Mesothelial cell of epicardium (in vitro differentiated cells): Measurements from ENCODE around the gene CDRT4. TPM values are rescaled to one million over a fixed set of nuclear protein-coding genes. Genes with fewer than 3 reads are reported as not detected.

Experiments
- DNase-seq, 2 experiments: peaks; one replicate each; pipeline ENCODE4 v3.0.0; 2021; ENCODE audit warnings: low spot score in 2 of 2; ENCODE audit not compliant: unreplicated experiment in 2 of 2
- H3K27ac Mint-ChIP-seq: 2 replicates; pipeline ENCODE4 v1.8.0; 2021; ENCODE audit warnings: mixed read lengths
- H3K27me3 Mint-ChIP-seq: 2 replicates; pipeline ENCODE4 v1.8.0; 2021; ENCODE audit warnings: low read depth, mixed read lengths
- H3K36me3 Mint-ChIP-seq: 2 replicates; pipeline ENCODE4 v1.8.0; 2021; ENCODE audit warnings: mixed read lengths
- H3K4me1 Mint-ChIP-seq: 2 replicates; pipeline ENCODE4 v1.8.0; 2021; ENCODE audit warnings: mixed read lengths
- H3K4me3 Mint-ChIP-seq: 2 replicates; pipeline ENCODE4 v1.8.0; 2021; ENCODE audit warnings: mild to moderate bottlenecking, moderate library complexity, mixed read lengths
- H3K9me3 Mint-ChIP-seq: 2 replicates; pipeline ENCODE4 v1.8.0; 2021; ENCODE audit warnings: mixed read lengths
- total RNA-seq: library from RNA; stranded (reverse); gene quantifications from 3 replicates; pipeline ENCODE4 v1.2.1, GENCODE V29; 2021
- TF ChIP-seq, protein P1 (sequence below): fragments of 200-600 bp; sonication (generic); IDR thresholded peaks from one replicate; pipeline ENCODE4 v1.5.0; 2021; ENCODE audit warnings: antibody characterized with exemption; ENCODE audit not compliant: unreplicated experiment

Gene CDRT4
- total RNA-seq, 1 donor from 2014 or later, result 39.7 TPM

DNA sequence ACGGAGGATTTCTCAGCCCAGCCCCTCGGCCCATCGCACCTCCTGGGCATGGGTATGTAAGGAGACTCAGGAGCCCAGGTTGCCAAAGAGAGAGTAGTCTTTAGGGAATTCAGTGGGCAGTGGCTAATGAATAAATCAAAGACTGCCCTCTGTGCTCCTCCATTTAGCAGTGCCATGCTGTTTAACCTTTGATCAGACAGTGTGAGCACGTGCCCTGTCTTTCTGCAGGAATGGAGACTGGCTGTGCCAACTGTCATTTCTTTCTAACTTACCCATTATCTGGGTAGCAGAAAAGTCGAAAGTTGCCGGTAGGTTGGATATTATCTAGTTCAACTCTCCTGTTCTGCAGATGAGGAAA lies 62.4 kb downstream of the CDRT4 start:
- TF ChIP-seq, protein P1, sequence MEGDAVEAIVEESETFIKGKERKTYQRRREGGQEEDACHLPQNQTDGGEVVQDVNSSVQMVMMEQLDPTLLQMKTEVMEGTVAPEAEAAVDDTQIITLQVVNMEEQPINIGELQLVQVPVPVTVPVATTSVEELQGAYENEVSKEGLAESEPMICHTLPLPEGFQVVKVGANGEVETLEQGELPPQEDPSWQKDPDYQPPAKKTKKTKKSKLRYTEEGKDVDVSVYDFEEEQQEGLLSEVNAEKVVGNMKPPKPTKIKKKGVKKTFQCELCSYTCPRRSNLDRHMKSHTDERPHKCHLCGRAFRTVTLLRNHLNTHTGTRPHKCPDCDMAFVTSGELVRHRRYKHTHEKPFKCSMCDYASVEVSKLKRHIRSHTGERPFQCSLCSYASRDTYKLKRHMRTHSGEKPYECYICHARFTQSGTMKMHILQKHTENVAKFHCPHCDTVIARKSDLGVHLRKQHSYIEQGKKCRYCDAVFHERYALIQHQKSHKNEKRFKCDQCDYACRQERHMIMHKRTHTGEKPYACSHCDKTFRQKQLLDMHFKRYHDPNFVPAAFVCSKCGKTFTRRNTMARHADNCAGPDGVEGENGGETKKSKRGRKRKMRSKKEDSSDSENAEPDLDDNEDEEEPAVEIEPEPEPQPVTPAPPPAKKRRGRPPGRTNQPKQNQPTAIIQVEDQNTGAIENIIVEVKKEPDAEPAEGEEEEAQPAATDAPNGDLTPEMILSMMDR, result no peak
- Mint-ChIP-seq H3K27me3 (no peaks in the 10 kb centered on the region), H3K9me3 (no peaks in the 10 kb centered on the region), H3K36me3 (no peaks in the 10 kb centered on the region), H3K27ac (no peak overlapping the region), H3K4me3 (no peak overlapping the region), H3K4me1 (peaks cover 17% of the 10 kb centered on the region)
- DNase-seq, result no peak

DNA sequence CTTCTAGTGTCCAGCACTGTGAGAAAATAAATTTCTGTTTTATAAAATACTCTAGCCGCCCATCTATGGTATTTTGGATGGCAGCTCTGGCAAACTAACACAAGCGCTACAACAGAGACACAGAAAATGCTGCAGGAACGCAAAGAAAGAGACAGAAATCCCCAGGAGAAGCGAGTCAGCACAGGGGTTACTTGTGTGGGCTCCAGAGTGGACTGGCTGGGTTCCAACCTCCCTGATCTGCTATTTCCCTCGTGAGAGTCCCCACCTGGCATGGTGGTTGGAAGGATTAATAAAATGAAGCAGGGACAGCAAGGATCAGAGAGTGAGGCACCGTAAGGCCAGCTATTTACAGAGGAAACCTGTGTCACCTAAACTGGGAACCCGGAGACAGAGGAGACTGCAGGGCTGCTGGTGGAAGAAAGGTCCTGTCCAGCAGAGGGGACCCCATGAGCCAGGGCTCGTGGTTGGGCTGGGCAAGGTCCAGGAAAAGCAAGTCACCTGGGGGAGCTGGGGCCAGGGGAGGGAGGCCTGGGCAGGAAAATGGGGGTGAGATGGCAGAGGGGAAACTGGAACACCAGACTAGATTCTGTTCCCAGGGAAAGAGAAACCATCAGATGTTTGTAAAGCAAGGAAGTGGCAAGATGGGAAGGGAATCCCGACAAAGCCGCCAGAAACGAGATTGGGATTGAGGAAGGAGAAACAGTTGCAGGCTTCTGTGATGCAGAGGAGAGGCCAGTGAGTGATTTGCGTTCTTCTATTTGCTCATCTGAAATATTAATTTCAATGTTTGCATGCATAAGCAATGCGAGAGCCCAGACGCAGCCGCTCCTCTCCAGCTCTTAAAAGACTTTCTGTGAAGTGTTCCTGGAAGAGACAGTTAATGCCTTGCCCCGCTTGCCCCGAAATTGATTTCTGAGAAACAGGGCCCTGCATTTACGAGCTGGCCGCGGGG lies 63.0 kb downstream of the CDRT4 start:
- H3K36me3 Mint-ChIP-seq, result no peaks in the 10 kb centered on the region
- H3K4me1 Mint-ChIP-seq, result peaks cover 13% of the 10 kb centered on the region
- no peak overlapping the region for H3K4me3 Mint-ChIP-seq
- H3K27me3 Mint-ChIP-seq, result no peaks in the 10 kb centered on the region
- H3K9me3 Mint-ChIP-seq, result no peaks in the 10 kb centered on the region
- TF ChIP-seq, protein P1, result no peak
- no peak for DNase-seq
- no peak overlapping the region for H3K27ac Mint-ChIP-seq

DNA sequence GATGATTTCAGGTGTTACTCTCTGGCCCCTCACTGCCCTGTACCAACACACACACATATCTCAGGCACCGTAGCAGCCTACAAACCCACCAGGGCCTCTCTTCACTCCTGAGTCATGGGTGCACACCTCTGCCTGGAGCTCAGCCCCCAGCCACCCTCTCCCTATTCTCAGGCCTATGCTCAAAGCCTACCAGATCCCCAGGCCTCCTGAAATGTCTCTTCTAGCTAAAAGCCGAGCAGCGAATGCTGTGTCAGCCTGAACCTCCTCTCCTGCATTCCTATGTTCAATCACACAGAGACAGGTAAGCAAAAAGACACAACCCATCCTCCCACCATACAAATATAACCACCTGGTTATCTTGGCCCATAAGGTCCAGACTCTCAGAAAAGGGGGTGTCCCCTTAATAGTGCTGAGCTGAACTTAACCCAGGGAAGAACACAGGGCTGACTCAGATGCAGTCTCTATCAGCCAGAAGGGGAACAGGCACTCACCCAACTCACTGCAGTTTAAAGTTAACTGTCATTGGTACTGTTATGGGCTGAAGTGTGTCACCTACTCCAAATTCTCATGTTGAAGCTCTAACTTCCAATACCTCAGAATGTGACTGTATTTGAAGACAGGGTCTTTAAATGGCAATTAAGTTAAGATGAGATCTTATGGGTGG lies 64.0 kb downstream of the CDRT4 start:
- Mint-ChIP-seq H3K36me3 (no peaks in the 10 kb centered on the region), H3K4me3 (no peak overlapping the region), H3K27me3 (no peaks in the 10 kb centered on the region), H3K4me1 (peaks cover 19% of the 10 kb centered on the region), H3K27ac (no peak overlapping the region), H3K9me3 (no peaks in the 10 kb centered on the region)
- no peak for DNase-seq
- TF ChIP-seq, protein P1, result no peak

DNA sequence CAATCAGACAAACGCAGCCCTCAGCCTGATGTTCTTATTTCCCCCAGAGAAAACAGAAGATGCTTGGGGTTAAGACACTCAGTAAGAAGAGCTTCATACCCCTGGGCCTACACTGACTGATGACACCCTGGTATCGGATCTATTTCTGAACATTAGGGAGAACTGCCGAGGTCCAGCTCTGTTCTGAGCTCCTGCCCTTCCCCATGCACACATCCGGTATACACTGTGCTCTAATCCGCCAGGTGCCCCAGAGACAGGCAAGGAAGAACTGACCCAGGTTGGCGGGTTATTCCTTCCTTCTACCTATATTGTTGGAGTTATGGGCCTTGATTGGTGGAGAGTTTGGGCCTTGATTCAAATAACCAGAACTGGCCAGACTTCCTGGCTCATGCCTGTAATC lies 68.0 kb downstream of the CDRT4 start:
- Mint-ChIP-seq H3K36me3 (no peaks in the 10 kb centered on the region), H3K9me3 (no peaks in the 10 kb centered on the region), H3K4me1 (peaks cover 25% of the 10 kb centered on the region), H3K4me3 (no peak overlapping the region), H3K27ac (no peak overlapping the region), H3K27me3 (no peaks in the 10 kb centered on the region)
- no peak for DNase-seq
- TF ChIP-seq, protein P1, result no peak

DNA sequence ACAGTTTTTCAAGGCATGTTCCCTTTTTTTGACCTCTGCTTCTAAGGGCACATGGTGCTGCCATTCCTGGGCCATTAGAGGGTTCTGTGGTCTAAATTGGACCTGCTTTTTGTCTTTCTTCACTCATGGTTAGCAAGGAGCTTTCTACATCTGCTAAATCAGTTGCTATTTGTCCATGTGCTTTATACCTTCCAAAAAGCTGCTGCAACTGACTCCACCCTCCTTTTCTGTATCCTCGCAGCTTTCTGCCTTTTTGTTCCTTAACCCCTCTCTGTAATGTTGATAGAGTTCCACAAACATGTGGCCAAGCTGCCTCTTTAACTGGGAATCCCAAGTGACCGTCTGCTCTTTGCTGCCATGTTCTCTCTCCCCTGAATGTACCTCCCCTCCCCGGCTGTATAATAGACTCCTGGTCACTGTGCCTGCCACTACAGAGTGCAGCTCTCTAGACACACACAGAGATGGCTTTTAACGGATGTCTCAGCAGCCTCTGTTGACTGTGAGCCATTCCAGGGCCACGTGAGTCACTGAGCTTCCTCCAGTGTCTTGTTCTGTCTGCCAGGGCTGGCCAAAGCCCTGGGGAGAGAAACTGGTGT lies 68.6 kb downstream of the CDRT4 start:
- no peak for DNase-seq
- TF ChIP-seq, protein P1, result no peak
- H3K36me3 Mint-ChIP-seq, result no peaks in the 10 kb centered on the region
- H3K27me3 Mint-ChIP-seq, result no peaks in the 10 kb centered on the region
- H3K27ac Mint-ChIP-seq, result no peak overlapping the region
- H3K4me1 Mint-ChIP-seq, result peaks cover 19% of the 10 kb centered on the region
- H3K4me3 Mint-ChIP-seq, result no peak overlapping the region
- H3K9me3 Mint-ChIP-seq, result no peaks in the 10 kb centered on the region
